KMS-11 (cell line): ENCODE data around the gene KIAA0319L.

Experiments
- H2AFZ ChIP-seq: fragments of 200-600 bp; sonication (generic); 2 replicates; pipeline ENCODE4 v1.6.1; 2016; ENCODE audit warnings: antibody characterized with exemption, mixed run types, low read depth
- H3K27ac ChIP-seq: fragments of 200-600 bp; sonication (generic); 2 replicates; pipeline ENCODE4 v1.6.1; 2016; ENCODE audit warnings: mild to moderate bottlenecking, mixed run types
- H3K27me3 ChIP-seq: fragments of 200-600 bp; sonication (generic); 2 replicates; pipeline ENCODE4 v1.6.1; 2017; ENCODE audit warnings: mild to moderate bottlenecking, low read depth, mixed run types, moderate library complexity; ENCODE audit not compliant: insufficient read depth
- H3K36me3 ChIP-seq: fragments of 200-600 bp; sonication (generic); 2 replicates; pipeline ENCODE4 v1.6.1; 2017; ENCODE audit warnings: mild to moderate bottlenecking, mixed run types; ENCODE audit not compliant: insufficient read depth
- H3K4me1 ChIP-seq: fragments of 200-600 bp; sonication (generic); 2 replicates; pipeline ENCODE4 v1.6.1; 2016; ENCODE audit warnings: mild to moderate bottlenecking, low read depth, mixed run types; ENCODE audit not compliant: poor library complexity, severe bottlenecking
- H3K4me2 ChIP-seq: fragments of 200-600 bp; sonication (generic); 2 replicates; pipeline ENCODE4 v1.7.0; 2016; ENCODE audit warnings: mild to moderate bottlenecking, mixed run types
- H3K4me3 ChIP-seq: fragments of 200-600 bp; sonication (generic); IDR thresholded peaks from 2 replicates; pipeline ENCODE4 v1.6.1; 2017; ENCODE audit warnings: low read depth, low read length, mixed read lengths; ENCODE audit not compliant: insufficient read depth
- H3K79me2 ChIP-seq: fragments of 200-600 bp; sonication (generic); 2 replicates; pipeline ENCODE4 v1.6.1; 2016; ENCODE audit warnings: low read depth, mixed run types; ENCODE audit not compliant: insufficient read depth
- H3K9ac ChIP-seq: fragments of 200-600 bp; sonication (generic); 2 replicates; pipeline ENCODE4 v1.6.1; 2016; ENCODE audit warnings: mild to moderate bottlenecking, mixed run types
- H4K20me1 ChIP-seq: fragments of 200-600 bp; sonication (generic); 2 replicates; pipeline ENCODE4 v1.6.1; 2016; ENCODE audit warnings: mild to moderate bottlenecking, mixed run types; ENCODE audit not compliant: insufficient read depth
- TF ChIP-seq, protein P1 (sequence below): fragments of 200-600 bp; sonication (generic); conservative IDR thresholded peaks from 2 replicates; pipeline ENCODE4 v1.6.1; 2017; ENCODE audit warnings: low read depth, mild to moderate bottlenecking, antibody characterized with exemption, low read length, moderate library complexity, mixed read lengths

KIAA0319L gene

DNA sequence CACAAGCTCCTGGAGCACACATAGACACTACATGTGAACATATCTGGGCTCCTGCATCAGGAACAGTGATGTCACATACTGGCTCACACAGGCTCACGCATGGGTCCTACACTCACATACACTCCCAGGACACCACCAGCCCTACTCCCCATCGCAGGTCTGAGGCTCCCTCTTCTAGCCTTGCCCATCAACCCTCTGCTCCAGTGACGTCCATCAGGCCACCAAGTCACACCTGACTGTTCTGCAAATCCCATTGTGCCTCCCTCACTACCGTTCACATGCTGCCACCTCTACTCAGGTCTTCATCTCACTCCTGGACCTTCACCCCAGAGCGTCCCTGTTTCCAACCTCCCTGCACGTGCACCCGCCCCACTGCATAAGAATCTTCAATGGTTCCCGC lies 34.0 kb upstream of the KIAA0319L start:
- Histone ChIP-seq H3K27me3 (no peaks in the 10 kb centered on the region), H3K4me3 (no peak overlapping the region), H3K36me3 (no peaks in the 10 kb centered on the region), H3K4me2 (no peak overlapping the region), H4K20me1 (no peaks in the 10 kb centered on the region), H3K9ac (no peak overlapping the region), H3K27ac (no peak overlapping the region), H3K4me1 (no peaks in the 10 kb centered on the region), H3K79me2 (no peaks in the 10 kb centered on the region), H2AFZ (no peak overlapping the region)
- TF ChIP-seq, protein P1, sequence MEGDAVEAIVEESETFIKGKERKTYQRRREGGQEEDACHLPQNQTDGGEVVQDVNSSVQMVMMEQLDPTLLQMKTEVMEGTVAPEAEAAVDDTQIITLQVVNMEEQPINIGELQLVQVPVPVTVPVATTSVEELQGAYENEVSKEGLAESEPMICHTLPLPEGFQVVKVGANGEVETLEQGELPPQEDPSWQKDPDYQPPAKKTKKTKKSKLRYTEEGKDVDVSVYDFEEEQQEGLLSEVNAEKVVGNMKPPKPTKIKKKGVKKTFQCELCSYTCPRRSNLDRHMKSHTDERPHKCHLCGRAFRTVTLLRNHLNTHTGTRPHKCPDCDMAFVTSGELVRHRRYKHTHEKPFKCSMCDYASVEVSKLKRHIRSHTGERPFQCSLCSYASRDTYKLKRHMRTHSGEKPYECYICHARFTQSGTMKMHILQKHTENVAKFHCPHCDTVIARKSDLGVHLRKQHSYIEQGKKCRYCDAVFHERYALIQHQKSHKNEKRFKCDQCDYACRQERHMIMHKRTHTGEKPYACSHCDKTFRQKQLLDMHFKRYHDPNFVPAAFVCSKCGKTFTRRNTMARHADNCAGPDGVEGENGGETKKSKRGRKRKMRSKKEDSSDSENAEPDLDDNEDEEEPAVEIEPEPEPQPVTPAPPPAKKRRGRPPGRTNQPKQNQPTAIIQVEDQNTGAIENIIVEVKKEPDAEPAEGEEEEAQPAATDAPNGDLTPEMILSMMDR: no peak

DNA sequence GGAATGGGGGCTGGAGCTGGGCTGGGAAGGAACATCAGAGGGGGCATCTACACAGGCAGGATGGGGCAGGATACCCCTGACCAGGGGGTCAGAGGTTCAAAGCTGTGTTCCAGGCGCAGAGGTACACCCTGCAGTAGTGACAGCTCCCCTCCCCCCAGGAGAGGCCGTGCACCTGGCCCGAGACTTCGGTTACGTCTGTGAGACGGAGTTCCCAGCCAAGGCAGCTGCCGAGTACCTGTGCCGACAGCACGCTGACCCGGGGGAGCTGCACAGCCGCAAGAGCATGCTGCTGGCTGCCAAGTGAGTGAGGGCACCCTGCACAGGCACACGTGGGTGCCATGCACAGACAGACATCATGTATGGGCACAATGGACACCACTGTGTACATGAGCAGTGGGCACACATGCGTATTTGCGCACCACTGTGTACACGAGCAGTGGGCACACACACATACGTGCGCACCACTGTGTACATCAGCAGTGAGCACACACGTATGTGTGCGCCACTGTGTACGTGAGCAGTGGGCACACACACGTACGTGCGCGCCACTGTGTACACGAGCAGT lies 33.4 kb upstream of the KIAA0319L start:
- H3K4me3 ChIP-seq: no peak overlapping the region
- H4K20me1 ChIP-seq: no peaks in the 10 kb centered on the region
- no peaks in the 10 kb centered on the region for H3K27me3 ChIP-seq
- H3K27ac ChIP-seq: no peak overlapping the region
- no peak overlapping the region for H3K4me2 ChIP-seq
- no peaks in the 10 kb centered on the region for H3K79me2 ChIP-seq
- TF ChIP-seq, protein P1: no peak
- no peak overlapping the region for H2AFZ ChIP-seq
- H3K4me1 ChIP-seq: no peaks in the 10 kb centered on the region
- H3K36me3 ChIP-seq: no peaks in the 10 kb centered on the region
- H3K9ac ChIP-seq: no peak overlapping the region

DNA sequence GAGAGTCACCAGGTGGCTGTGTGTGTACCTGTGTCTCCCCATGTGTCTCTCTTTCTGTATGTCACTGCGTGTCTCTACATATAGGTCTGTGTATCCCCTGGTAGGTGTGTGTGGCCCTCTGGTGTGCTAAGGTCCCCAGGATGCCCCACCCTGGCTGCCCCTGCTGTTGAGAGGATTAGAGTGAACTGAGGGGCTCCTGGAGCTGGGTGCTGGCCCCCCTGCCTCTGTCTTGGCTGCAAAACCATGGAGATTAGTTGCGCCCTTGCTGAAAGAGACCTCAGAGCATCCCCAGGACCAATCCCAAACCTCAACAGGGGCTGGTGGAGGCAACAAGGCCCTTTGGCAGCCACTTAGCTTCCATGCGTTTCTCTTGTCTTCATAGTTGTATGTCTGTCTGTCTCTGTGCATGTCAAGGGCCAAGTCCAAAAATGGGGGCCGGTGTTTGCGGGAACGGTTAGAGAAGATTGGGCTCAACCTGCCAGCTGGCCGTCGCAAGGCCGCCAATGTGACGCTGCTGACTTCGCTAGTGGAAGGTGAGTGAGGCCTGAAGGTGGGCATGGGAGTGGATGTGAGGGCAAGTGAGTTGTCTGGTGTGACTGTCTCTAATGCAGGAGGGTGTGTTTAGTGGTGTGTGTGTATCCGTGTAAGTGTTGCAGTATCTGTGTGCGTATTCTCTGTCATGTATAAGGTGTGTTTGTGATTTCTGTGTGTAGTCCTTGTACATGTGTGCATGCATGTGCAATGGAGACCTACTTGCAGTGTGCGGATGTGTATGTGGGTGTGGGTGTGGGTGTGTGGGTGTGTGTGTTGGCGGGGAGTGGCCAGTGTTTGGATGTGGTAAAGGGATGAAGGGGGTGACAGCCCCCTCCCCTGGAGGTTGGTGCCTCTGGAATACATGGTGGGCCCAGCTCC lies 32.6 kb upstream of the KIAA0319L start:
- no peak overlapping the region for H3K4me3 ChIP-seq
- no peaks in the 10 kb centered on the region for H3K4me1 ChIP-seq
- no peaks in the 10 kb centered on the region for H3K36me3 ChIP-seq
- no peaks in the 10 kb centered on the region for H3K27me3 ChIP-seq
- H3K4me2 ChIP-seq: no peak overlapping the region
- no peak overlapping the region for H3K27ac ChIP-seq
- H3K9ac ChIP-seq: no peak overlapping the region
- H3K79me2 ChIP-seq: no peaks in the 10 kb centered on the region
- TF ChIP-seq, protein P1: no peak
- no peak overlapping the region for H2AFZ ChIP-seq
- H4K20me1 ChIP-seq: no peaks in the 10 kb centered on the region

DNA sequence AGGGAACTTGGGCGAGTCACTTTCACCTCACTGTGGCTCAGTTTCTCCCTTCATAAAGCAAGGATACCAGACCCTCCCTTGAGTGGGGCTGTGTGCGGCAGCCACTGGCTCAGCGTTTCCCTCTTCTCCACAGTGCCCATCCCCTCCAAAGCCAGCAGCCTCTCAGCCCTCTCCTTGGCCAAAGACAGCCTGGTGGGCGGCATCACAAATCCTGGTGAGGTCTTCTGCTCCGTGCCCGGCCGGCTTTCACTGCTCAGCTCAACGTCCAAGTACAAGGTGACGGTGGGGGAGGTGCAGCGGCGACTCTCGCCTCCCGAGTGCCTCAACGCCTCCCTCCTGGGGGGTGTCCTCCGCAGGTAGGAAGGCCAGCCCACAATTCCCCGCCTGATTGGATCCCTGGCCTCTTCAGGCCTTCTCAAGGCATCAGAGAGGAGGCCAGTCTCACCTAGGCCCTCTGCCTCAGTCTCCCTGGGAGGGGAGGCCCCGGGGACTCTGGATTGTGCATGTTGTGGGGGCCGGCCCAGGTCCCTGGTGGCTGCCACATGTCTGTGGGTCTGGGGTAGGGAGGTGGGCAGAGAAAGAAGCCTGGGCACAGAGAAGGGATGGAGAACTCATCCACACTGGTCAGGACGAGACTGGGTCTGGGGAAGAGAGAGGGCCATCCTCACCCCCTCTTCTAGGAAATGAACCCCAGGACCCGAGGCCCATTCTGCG lies 31.2 kb upstream of the KIAA0319L start:
- TF ChIP-seq, protein P1: no peak
- Histone ChIP-seq H3K4me2 (no peak overlapping the region), H2AFZ (no peak overlapping the region)

More for the DNA sequence above, 31.2 kb upstream of the KIAA0319L start:
- Histone ChIP-seq H3K79me2 (no peaks in the 10 kb centered on the region), H3K9ac (no peak overlapping the region), H3K36me3 (no peaks in the 10 kb centered on the region), H3K4me3 (no peak overlapping the region), H3K27me3 (no peaks in the 10 kb centered on the region), H4K20me1 (no peaks in the 10 kb centered on the region), H3K4me1 (no peaks in the 10 kb centered on the region), H3K27ac (no peak overlapping the region)
